PC-3 (cell line): ENCODE data around the gene GAS2L3.

ENCODE experiments used
- CTCF ChIP-seq: fragments of 300-600 bp; sonication (generic); conservative IDR thresholded peaks from 2 replicates; pipeline ENCODE4 v1.5.1; 2017; ENCODE audit warnings: antibody characterized with exemption, low read depth, mild to moderate bottlenecking, low read length
- EZH2 ChIP-seq: fragments of 300-600 bp; sonication (generic); IDR thresholded peaks from one replicate; pipeline ENCODE4 v1.6.1; 2017; ENCODE audit warnings: antibody characterized with exemption, mild to moderate bottlenecking, low read length; ENCODE audit not compliant: unreplicated experiment

GRCh38 chr12:100612606-100613005 is 39.1 kb downstream of the GAS2L3 start:
- TF ChIP-seq CTCF: no peak
- TF ChIP-seq EZH2: no peak
